Hepatocyte (in vitro differentiated cells): ENCODE measurements around the gene LTK. TPM values are rescaled to one million over a fixed set of nuclear protein-coding genes. Genes with fewer than 3 reads are reported as not detected.

Source experiments
- DNase-seq: peaks from one replicate; pipeline ENCODE4 v3.0.0-alpha.2; 2016; ENCODE audit warnings: low spot score
- H2AFZ ChIP-seq: fragments of 200-600 bp; sonication (generic); 2 replicates; pipeline ENCODE4 v1.6.0; 2016; ENCODE audit warnings: antibody characterized with exemption, mild to moderate bottlenecking
- H3K27ac ChIP-seq: fragments of 200-600 bp; sonication (generic); 2 replicates; pipeline ENCODE4 v1.5.1; 2016; ENCODE audit warnings: mild to moderate bottlenecking
- H3K27me3 ChIP-seq: fragments of 200-600 bp; sonication (generic); 2 replicates; pipeline ENCODE4 v1.6.1; 2016
- H3K36me3 ChIP-seq: fragments of 200-600 bp; sonication (generic); replicated peaks from 2 replicates; pipeline ENCODE4 v1.5.1; 2016; ENCODE audit warnings: low read depth; ENCODE audit not compliant: insufficient read depth
- H3K4me1 ChIP-seq: fragments of 200-600 bp; sonication (generic); 2 replicates; pipeline ENCODE4 v1.5.1; 2016; ENCODE audit warnings: mild to moderate bottlenecking, moderate library complexity; ENCODE audit not compliant: insufficient read depth
- H3K4me2 ChIP-seq: fragments of 200-600 bp; sonication (generic); 2 replicates; pipeline ENCODE4 v1.6.0; 2016
- H3K4me3 ChIP-seq: fragments of 200-600 bp; sonication (generic); 2 replicates; pipeline ENCODE4 v1.5.1; 2016; ENCODE audit warnings: mild to moderate bottlenecking
- H3K79me2 ChIP-seq: fragments of 200-600 bp; sonication (generic); 2 replicates; pipeline ENCODE4 v1.6.0; 2017; ENCODE audit warnings: mild to moderate bottlenecking
- H3K9me2 ChIP-seq: fragments of 200-600 bp; sonication (generic); replicated peaks from 2 replicates; pipeline ENCODE4 v1.6.0; 2017; ENCODE audit warnings: mild to moderate bottlenecking; ENCODE audit not compliant: insufficient read depth
- H3K9me3 ChIP-seq: fragments of 200-600 bp; sonication (generic); 2 replicates; pipeline ENCODE4 v1.5.1; 2016; ENCODE audit warnings: low read depth, mild to moderate bottlenecking
- H4K20me1 ChIP-seq: fragments of 200-600 bp; sonication (generic); 2 replicates; pipeline ENCODE4 v1.6.0; 2016; ENCODE audit warnings: mild to moderate bottlenecking; ENCODE audit not compliant: insufficient read depth, poor library complexity, severe bottlenecking
- CTCF ChIP-seq: fragments of 200-600 bp; sonication (generic); IDR thresholded peaks from 2 replicates; pipeline ENCODE4 v1.5.1; 2016; ENCODE audit warnings: antibody characterized with exemption, mild to moderate bottlenecking; ENCODE audit not compliant: poor library complexity
- EZH2 ChIP-seq: fragments of 200-600 bp; sonication (generic); IDR thresholded peaks from 2 replicates; pipeline ENCODE4 v1.6.1; 2016; ENCODE audit warnings: antibody characterized with exemption, mild to moderate bottlenecking, borderline replicate concordance
- EZH2phosphoT487 ChIP-seq: fragments of 200-600 bp; sonication (generic); IDR thresholded peaks from one replicate; pipeline ENCODE4 v1.6.1; 2018; ENCODE audit warnings: antibody characterized with exemption, mild to moderate bottlenecking, low read depth, moderate library complexity; ENCODE audit not compliant: unreplicated experiment, severe bottlenecking
- WGBS: methylation state at CpG from one replicate; pipeline ENCODE4 v1.1.6; 2016; ENCODE audit warnings: low lambda C conversion rate; ENCODE audit errors: missing lambda C conversion rate; 5-methylcytosine and 5-hydroxymethylcytosine counted together
- polyA plus RNA-seq: library from polyadenylated mRNA; unstranded; fragments of >200 nt; fragmentation: Nextera tagmentation; extraction: Ambion mirVana; gene quantifications from 2 replicates; pipeline ENCODE4 v1.2.1, GENCODE V29; 2016
- total RNA-seq: library from RNA; depleted of rRNA; stranded (reverse); fragments of >200 nt; gene quantifications from 2 replicates; pipeline ENCODE4 v1.2.3, GENCODE V29; 2014

LTK gene
- total and polyA plus RNA-seq, 2 experiments from 2014 or later = 0.83 to 1.2 TPM

- H3K4me3 ChIP-seq = no peak overlapping the region
- H4K20me1 ChIP-seq = no peaks in the 10 kb centered on the region
- H3K27ac ChIP-seq = no peak overlapping the region
- peaks cover 7% of the 10 kb centered on the region for H3K79me2 ChIP-seq
- H3K4me2 ChIP-seq = no peak overlapping the region
- peaks cover 9% of the 10 kb centered on the region for H3K4me1 ChIP-seq
- H3K9me2 ChIP-seq = no peaks in the 10 kb centered on the region
- no peak overlapping the region for H2AFZ ChIP-seq
- no peak for TF ChIP-seq EZH2phosphoT487
- TF ChIP-seq CTCF = no peak
- TF ChIP-seq EZH2 = no peak
- H3K36me3 ChIP-seq = no peaks in the 10 kb centered on the region
- H3K27me3 ChIP-seq = no peaks in the 10 kb centered on the region
- no peaks in the 10 kb centered on the region for H3K9me3 ChIP-seq
- DNase-seq = no peak
- 82% methylated on average over 3 of the region's 3 CpGs for WGBS
These were observed 41.3 kb upstream of the LTK start for GRCh38 chr15:41554915-41555314.

GRCh38 chr15:41554343-41554742, 40.7 kb upstream of the LTK start:
- H3K36me3 ChIP-seq = no peaks in the 10 kb centered on the region
- WGBS = 85% methylated on average over 5 of the region's 5 CpGs
- no peak overlapping the region for H3K4me3 ChIP-seq
- TF ChIP-seq CTCF (no peak), EZH2phosphoT487 (no peak), EZH2 (no peak)
- H3K4me1 ChIP-seq = peaks cover 8% of the 10 kb centered on the region
- no peak overlapping the region for H2AFZ ChIP-seq
- no peak overlapping the region for H3K4me2 ChIP-seq
- H3K27ac ChIP-seq = no peak overlapping the region
- H3K9me3 ChIP-seq = no peaks in the 10 kb centered on the region
- H3K79me2 ChIP-seq = peaks cover 1% of the 10 kb centered on the region
- no peaks in the 10 kb centered on the region for H3K9me2 ChIP-seq
- H4K20me1 ChIP-seq = no peaks in the 10 kb centered on the region
- H3K27me3 ChIP-seq = no peaks in the 10 kb centered on the region
- DNase-seq = no peak

- 96% methylated on average over 1 of the region's 1 CpG for WGBS
- no peak overlapping the region for H3K4me3 ChIP-seq
- no peaks in the 10 kb centered on the region for H3K36me3 ChIP-seq
- H3K9me3 ChIP-seq = no peaks in the 10 kb centered on the region
- no peak overlapping the region for H2AFZ ChIP-seq
- TF ChIP-seq EZH2phosphoT487 (no peak), CTCF (no peak), EZH2 (no peak)
- DNase-seq = no peak
- H3K27ac ChIP-seq = no peak overlapping the region
- H3K27me3 ChIP-seq = no peaks in the 10 kb centered on the region
- peaks cover 8% of the 10 kb centered on the region for H3K4me1 ChIP-seq
- H3K79me2 ChIP-seq = no peaks in the 10 kb centered on the region
- no peaks in the 10 kb centered on the region for H3K9me2 ChIP-seq
- no peaks in the 10 kb centered on the region for H4K20me1 ChIP-seq
- no peak overlapping the region for H3K4me2 ChIP-seq
These were observed 40.1 kb upstream of the LTK start for GRCh38 chr15:41553731-41554130.
